Astrocyte of the cerebellum (primary cell): ENCODE results near the gene PPP1R13L.

Experiments used
- DNase-seq: peaks from one replicate; pipeline ENCODE4 v3.0.0-alpha.2; 2011; ENCODE audit warnings: low read depth
- H3K4me3 ChIP-seq: 2 replicates; pipeline ENCODE4 v1.5.1; 2011; ENCODE audit warnings: mild to moderate bottlenecking, low read depth, low read length, moderate library complexity
- CTCF ChIP-seq: IDR thresholded peaks from 2 replicates; pipeline ENCODE4 v1.5.1; 2012; ENCODE audit warnings: low read length, low read depth, moderate library complexity, mild to moderate bottlenecking; ENCODE audit errors: missing control alignments
- in situ Hi-C: cut with HindIII; loops from 2 replicates; pipeline ENCODE4 v1.10.0; 2017; ENCODE audit warnings: low sequenced_read_pairs

The PPP1R13L gene

GRCh38 chr19:45368737-45369340 is 36.0 kb downstream of the PPP1R13L start:
- no peak for TF ChIP-seq CTCF
- peak overlapping the region; percentile 78 for H3K4me3 ChIP-seq
- in situ Hi-C loops: no loop called here
- no peak for DNase-seq

- no peak for TF ChIP-seq CTCF
- in situ Hi-C loops: no loop called here
- H3K4me3 ChIP-seq: no peak overlapping the region
- DNase-seq: no peak
Observed at GRCh38 chr19:45368127-45368526, 36.7 kb downstream of the PPP1R13L start.

- TF ChIP-seq CTCF: no peak
- DNase-seq: no peak
- in situ Hi-C loops: no loop called here
- no peak overlapping the region for H3K4me3 ChIP-seq
Observed at GRCh38 chr19:45364696-45365095, 40.2 kb downstream of the PPP1R13L start.

- no peak for DNase-seq
- TF ChIP-seq CTCF: no peak
- H3K4me3 ChIP-seq: no peak overlapping the region
- in situ Hi-C loops: no loop called here
Observed at GRCh38 chr19:45363861-45364459, 40.9 kb downstream of the PPP1R13L start.

GRCh38 chr19:45362291-45362690 is 42.6 kb downstream of the PPP1R13L start:
- in situ Hi-C loops: no loop called here
- no peak overlapping the region for H3K4me3 ChIP-seq
- TF ChIP-seq CTCF: no peak
- no peak for DNase-seq

- H3K4me3 ChIP-seq: no peak overlapping the region
- TF ChIP-seq CTCF: no peak
- in situ Hi-C loops: no loop called here
- no peak for DNase-seq
Observed at GRCh38 chr19:45361608-45362007, 43.3 kb downstream of the PPP1R13L start.
